Heart left ventricle (tissue), 13 donors: ENCODE results near the gene USP34.

Experiments used
- CTCF ChIP-seq, 12 donors: fragments of 200-600 bp; sonication (generic) in 4 of 12; IDR thresholded peaks; one replicate each; pipeline versions ENCODE4 v1.5.0 to v1.8.0; 2018 to 2022; ENCODE audit warnings: antibody characterized with exemption in 12 of 12, mild to moderate bottlenecking in 5 of 12
- POLR2A ChIP-seq, 2 donors: fragments of 450-650 bp; IDR thresholded peaks; one replicate each; pipeline ENCODE4 v1.6.1; 2017; ENCODE audit warnings: antibody characterized with exemption in 2 of 2, mild to moderate bottlenecking in 2 of 2, moderate library complexity in 2 of 2
- donor health status: ischemic (EF 13 %, LVEDD 7.1; RV severe dilation, severe dysfunction).
- donor health status: DM: no; HTN: yes; CAD: no.
- donor health status: DM: no; HTN: no; CAD: no.
- donor health status: ischemic (EF 25% LVEDD 6.9; RV normal size, moderate dysfunction).
- donor health status: ischemic (EF 25% LVEDD 5.7; RV mildly dilated, moderate dysfunction).
- donor health status: ischemic (EF 35%, LVEDD 5.7; RV mildly dilated, moderate dysfunction).
- donor health status: nonischemic (EF 11% LVEDD 7.7; RV severe dilation, severe dysfunction).
- donor health status: DM: yes; HTN: yes; CAD: no.
- donor health status: PGD.
- donor health status: ischemic (EF 29% LVEDD 5.4; RV normal size, mild dysfunction).
- donor health status: nonischemic (EF 23%, LVEDD 6.1; RV moderate dilation, normal function).

GRCh38 chr2:61398413-61398812, 72.5 kb downstream of the USP34 start:
- no peak for TF ChIP-seq POLR2A (IDR thresholded peaks at IDR 0.05)
- TF ChIP-seq CTCF (IDR thresholded peaks at IDR 0.05): no peak
